ENCODE measurements around the gene GUCD1.

DNA sequence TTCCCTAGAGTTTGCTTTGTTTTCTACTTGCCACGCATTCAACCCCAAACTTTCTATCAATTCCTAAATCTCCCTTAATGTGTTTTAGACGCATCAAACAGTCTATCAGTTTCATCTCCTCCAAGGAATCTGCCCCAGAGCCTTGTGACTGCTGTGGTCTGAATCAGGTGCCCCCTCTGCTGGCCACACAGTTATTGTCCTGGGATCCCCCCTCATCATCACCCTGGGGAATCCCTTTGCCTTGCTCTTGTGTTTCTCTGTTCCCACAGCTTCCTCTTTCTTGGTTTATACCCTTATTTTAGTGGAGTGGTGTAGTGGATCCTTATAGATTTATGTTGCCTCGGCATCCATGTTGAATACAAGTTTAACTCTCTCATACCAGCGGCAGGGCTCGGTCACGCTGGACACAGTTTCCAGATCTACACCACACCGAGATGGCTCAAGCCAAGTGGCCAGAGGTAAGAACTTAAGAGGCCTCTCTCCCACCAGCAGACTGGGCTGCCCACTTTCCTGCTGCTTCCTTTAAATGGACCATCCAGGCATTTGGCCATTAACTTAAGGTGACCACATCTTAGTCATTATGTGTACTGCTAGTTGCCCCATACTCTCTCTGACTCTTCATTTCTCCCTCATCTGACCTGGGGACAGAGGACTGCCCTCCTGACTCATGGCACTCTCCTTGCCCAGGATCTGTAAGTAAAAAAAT, 51.6 kb downstream of the GUCD1 start:
- TF ChIP-seq CTCF (conservative IDR thresholded peaks at IDR 0.05; ENCODE audit: low read depth, low read length) (peak; percentile 75), EZH2 (IDR thresholded peaks at IDR 0.05; ENCODE audit: low read length, unreplicated experiment) (no peak), EZH2phosphoT487 (IDR thresholded peaks at IDR 0.05; ENCODE audit: borderline replicate concordance, low read length) (no peak)

All from PC-3 (cell line).